ENCODE results near the gene GRAMD1A.
"Not testable (repeated sequence)": the region's sequence is repeated elsewhere in the genome, so short reads cannot be mapped to it uniquely, and the experiment has no call there.

DNA sequence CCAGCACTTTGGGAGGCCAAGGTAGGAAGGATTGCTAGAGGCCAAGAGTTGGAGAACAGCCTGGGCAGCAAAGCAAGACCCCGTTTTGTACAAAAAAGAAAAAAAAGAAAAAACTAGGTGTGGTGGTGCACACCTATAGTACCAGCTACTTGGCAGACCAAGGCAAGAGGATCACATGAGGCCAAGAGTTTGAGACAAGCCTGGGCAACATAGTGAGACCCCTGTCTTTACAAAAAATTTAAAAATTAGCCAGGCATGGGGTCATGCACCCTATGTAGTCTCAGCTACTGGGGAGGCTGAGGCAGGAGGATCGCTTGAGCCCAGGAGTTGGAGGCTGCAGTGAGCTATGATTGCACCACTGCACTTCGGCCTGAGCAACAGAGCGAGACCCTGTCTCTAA lies 14.7 kb downstream of the GRAMD1A start:
- TF ChIP-seq, protein P1, sequence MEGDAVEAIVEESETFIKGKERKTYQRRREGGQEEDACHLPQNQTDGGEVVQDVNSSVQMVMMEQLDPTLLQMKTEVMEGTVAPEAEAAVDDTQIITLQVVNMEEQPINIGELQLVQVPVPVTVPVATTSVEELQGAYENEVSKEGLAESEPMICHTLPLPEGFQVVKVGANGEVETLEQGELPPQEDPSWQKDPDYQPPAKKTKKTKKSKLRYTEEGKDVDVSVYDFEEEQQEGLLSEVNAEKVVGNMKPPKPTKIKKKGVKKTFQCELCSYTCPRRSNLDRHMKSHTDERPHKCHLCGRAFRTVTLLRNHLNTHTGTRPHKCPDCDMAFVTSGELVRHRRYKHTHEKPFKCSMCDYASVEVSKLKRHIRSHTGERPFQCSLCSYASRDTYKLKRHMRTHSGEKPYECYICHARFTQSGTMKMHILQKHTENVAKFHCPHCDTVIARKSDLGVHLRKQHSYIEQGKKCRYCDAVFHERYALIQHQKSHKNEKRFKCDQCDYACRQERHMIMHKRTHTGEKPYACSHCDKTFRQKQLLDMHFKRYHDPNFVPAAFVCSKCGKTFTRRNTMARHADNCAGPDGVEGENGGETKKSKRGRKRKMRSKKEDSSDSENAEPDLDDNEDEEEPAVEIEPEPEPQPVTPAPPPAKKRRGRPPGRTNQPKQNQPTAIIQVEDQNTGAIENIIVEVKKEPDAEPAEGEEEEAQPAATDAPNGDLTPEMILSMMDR (IDR thresholded peaks at IDR 0.05 in 4 of 5, conservative IDR thresholded peaks at IDR 0.05 in 1 of 5) = not testable (repeated sequence)
- not testable (repeated sequence) for TF ChIP-seq POLR2A (IDR thresholded peaks at IDR 0.05)

Data from gastrocnemius medialis (tissue), 4 donors.